ENCODE measurements around the gene SMARCC2.
A peak's percentile ranks its signal among the peaks of the same experiment; 100 is the strongest.

The SMARCC2 gene

DNA sequence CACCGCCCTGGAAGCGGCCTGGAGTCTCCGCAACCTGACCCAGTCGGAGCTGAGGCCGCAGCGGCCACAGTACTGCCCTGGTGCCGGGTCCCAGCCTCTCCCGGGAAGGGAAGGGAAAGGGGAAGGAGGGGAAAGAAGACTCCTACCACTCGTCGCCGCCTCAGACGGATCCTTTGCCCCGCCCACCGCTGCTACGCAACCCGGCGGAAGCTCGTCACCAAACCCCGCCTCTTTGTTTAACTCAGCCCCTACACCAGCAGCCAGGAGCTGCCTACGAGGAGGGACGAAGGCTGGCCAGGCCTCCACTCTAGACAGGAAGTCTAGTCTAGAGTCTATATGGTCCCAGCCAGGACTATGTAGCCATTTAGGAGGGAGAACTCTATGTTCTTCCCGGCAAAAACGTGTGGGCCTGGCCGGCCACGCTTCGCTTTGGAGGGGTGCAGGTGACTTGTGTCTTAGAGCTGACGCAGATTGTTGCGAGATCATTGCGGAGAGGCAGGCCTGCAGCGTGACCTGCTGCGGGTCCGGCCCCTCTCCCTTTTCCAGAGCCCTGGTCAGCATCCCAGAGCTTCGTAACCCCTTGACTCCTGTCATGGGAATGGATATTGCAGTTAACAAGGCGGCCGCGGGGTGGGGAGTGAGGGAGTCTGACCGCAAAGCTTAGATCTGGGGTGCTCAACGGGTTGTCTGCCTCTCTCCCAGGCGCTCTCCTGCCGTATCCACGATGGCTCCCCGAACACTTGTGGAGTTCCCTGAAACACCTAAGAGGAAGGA, 32.7 kb upstream of the SMARCC2 start, which contains the start of gene RNF41 (continued):
- no peak for TF ChIP-seq KLF7 (tag by site-specific recombination; IDR thresholded peaks at IDR 0.05; ENCODE audit: borderline replicate concordance)
- TF ChIP-seq ZNF416 (tag by site-specific recombination; IDR thresholded peaks at IDR 0.05) = no peak
- TF ChIP-seq, protein P1, sequence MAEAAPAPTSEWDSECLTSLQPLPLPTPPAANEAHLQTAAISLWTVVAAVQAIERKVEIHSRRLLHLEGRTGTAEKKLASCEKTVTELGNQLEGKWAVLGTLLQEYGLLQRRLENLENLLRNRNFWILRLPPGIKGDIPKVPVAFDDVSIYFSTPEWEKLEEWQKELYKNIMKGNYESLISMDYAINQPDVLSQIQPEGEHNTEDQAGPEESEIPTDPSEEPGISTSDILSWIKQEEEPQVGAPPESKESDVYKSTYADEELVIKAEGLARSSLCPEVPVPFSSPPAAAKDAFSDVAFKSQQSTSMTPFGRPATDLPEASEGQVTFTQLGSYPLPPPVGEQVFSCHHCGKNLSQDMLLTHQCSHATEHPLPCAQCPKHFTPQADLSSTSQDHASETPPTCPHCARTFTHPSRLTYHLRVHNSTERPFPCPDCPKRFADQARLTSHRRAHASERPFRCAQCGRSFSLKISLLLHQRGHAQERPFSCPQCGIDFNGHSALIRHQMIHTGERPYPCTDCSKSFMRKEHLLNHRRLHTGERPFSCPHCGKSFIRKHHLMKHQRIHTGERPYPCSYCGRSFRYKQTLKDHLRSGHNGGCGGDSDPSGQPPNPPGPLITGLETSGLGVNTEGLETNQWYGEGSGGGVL (tag by site-specific recombination; IDR thresholded peaks at IDR 0.05) = peak; percentile 16; the same call in 1 of the 2 replicates
- TF ChIP-seq SP3 (tag by site-specific recombination; IDR thresholded peaks at IDR 0.05) = peak; percentile 87
- TF ChIP-seq, protein P2, sequence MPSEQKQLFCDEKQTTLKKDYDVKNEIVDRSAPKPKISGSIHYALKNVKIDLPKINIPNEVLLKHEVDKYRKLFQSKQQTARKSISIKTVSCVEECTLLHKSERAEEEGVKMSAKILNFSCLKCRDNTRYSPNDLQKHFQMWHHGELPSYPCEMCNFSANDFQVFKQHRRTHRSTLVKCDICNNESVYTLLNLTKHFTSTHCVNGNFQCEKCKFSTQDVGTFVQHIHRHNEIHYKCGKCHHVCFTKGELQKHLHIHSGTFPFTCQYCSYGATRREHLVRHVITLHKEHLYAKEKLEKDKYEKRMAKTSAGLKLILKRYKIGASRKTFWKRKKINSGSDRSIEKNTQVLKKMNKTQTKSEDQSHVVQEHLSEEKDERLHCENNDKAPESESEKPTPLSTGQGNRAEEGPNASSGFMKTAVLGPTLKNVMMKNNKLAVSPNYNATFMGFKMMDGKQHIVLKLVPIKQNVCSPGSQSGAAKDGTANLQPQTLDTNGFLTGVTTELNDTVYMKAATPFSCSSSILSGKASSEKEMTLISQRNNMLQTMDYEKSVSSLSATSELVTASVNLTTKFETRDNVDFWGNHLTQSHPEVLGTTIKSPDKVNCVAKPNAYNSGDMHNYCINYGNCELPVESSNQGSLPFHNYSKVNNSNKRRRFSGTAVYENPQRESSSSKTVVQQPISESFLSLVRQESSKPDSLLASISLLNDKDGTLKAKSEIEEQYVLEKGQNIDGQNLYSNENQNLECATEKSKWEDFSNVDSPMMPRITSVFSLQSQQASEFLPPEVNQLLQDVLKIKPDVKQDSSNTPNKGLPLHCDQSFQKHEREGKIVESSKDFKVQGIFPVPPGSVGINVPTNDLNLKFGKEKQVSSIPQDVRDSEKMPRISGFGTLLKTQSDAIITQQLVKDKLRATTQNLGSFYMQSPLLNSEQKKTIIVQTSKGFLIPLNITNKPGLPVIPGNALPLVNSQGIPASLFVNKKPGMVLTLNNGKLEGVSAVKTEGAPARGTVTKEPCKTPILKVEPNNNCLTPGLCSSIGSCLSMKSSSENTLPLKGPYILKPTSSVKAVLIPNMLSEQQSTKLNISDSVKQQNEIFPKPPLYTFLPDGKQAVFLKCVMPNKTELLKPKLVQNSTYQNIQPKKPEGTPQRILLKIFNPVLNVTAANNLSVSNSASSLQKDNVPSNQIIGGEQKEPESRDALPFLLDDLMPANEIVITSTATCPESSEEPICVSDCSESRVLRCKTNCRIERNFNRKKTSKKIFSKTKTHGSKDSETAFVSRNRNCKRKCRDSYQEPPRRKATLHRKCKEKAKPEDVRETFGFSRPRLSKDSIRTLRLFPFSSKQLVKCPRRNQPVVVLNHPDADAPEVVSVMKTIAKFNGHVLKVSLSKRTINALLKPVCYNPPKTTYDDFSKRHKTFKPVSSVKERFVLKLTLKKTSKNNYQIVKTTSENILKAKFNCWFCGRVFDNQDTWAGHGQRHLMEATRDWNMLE (tag by site-specific recombination; conservative IDR thresholded peaks at IDR 0.05; ENCODE audit: low read depth) = peak; percentile 41
- peak; percentile 89 for TF ChIP-seq ZBTB20 (tag by site-specific recombination; IDR thresholded peaks at IDR 0.05)
- TF ChIP-seq, protein P3, sequence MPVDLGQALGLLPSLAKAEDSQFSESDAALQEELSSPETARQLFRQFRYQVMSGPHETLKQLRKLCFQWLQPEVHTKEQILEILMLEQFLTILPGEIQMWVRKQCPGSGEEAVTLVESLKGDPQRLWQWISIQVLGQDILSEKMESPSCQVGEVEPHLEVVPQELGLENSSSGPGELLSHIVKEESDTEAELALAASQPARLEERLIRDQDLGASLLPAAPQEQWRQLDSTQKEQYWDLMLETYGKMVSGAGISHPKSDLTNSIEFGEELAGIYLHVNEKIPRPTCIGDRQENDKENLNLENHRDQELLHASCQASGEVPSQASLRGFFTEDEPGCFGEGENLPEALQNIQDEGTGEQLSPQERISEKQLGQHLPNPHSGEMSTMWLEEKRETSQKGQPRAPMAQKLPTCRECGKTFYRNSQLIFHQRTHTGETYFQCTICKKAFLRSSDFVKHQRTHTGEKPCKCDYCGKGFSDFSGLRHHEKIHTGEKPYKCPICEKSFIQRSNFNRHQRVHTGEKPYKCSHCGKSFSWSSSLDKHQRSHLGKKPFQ (tag by site-specific recombination; IDR thresholded peaks at IDR 0.05) = no peak
- peak; percentile 99 for TF ChIP-seq IKZF3 (tag by site-specific recombination; IDR thresholded peaks at IDR 0.05)
- no peak for TF ChIP-seq ZNF701 (tag by site-specific recombination; IDR thresholded peaks at IDR 0.05)
- TF ChIP-seq KLF16 (tag by site-specific recombination; IDR thresholded peaks at IDR 0.05) = no peak; the same call in 1 of the 2 replicates
- peak; percentile 40; the same call in 1 of the 2 replicates for TF ChIP-seq ZBTB48 (tag by site-specific recombination; IDR thresholded peaks at IDR 0.05)
- TF ChIP-seq ZNF76 (tag by site-specific recombination; IDR thresholded peaks at IDR 0.05; ENCODE audit: borderline replicate concordance, low read depth) = no peak
- TF ChIP-seq, protein P4, sequence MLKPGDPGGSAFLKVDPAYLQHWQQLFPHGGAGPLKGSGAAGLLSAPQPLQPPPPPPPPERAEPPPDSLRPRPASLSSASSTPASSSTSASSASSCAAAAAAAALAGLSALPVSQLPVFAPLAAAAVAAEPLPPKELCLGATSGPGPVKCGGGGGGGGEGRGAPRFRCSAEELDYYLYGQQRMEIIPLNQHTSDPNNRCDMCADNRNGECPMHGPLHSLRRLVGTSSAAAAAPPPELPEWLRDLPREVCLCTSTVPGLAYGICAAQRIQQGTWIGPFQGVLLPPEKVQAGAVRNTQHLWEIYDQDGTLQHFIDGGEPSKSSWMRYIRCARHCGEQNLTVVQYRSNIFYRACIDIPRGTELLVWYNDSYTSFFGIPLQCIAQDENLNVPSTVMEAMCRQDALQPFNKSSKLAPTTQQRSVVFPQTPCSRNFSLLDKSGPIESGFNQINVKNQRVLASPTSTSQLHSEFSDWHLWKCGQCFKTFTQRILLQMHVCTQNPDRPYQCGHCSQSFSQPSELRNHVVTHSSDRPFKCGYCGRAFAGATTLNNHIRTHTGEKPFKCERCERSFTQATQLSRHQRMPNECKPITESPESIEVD (tag by site-specific recombination; IDR thresholded peaks at IDR 0.05) = no peak
- TF ChIP-seq ZNF23 (tag by site-specific recombination; IDR thresholded peaks at IDR 0.05; ENCODE audit: borderline replicate concordance) = no peak
- no peak for TF ChIP-seq ZNF404 (tag by site-specific recombination; IDR thresholded peaks at IDR 0.05)
- TF ChIP-seq, protein P5, sequence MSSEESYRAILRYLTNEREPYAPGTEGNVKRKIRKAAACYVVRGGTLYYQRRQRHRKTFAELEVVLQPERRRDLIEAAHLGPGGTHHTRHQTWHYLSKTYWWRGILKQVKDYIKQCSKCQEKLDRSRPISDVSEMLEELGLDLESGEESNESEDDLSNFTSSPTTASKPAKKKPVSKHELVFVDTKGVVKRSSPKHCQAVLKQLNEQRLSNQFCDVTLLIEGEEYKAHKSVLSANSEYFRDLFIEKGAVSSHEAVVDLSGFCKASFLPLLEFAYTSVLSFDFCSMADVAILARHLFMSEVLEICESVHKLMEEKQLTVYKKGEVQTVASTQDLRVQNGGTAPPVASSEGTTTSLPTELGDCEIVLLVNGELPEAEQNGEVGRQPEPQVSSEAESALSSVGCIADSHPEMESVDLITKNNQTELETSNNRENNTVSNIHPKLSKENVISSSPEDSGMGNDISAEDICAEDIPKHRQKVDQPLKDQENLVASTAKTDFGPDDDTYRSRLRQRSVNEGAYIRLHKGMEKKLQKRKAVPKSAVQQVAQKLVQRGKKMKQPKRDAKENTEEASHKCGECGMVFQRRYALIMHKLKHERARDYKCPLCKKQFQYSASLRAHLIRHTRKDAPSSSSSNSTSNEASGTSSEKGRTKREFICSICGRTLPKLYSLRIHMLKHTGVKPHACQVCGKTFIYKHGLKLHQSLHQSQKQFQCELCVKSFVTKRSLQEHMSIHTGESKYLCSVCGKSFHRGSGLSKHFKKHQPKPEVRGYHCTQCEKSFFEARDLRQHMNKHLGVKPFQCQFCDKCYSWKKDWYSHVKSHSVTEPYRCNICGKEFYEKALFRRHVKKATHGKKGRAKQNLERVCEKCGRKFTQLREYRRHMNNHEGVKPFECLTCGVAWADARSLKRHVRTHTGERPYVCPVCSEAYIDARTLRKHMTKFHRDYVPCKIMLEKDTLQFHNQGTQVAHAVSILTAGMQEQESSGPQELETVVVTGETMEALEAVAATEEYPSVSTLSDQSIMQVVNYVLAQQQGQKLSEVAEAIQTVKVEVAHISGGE (tag by site-specific recombination; conservative IDR thresholded peaks at IDR 0.05; ENCODE audit: low read depth) = peak; percentile 78
- peak; percentile 98 for TF ChIP-seq SP2 (tag by site-specific recombination; IDR thresholded peaks at IDR 0.05)
- no peak for TF ChIP-seq ZNF830 (tag by site-specific recombination; IDR thresholded peaks at IDR 0.05; ENCODE audit: low read depth)
- peak; percentile 40 for TF ChIP-seq ZNF660 (tag by site-specific recombination; IDR thresholded peaks at IDR 0.05)
- TF ChIP-seq YY1 (tag by site-specific recombination; IDR thresholded peaks at IDR 0.05) = no peak
- peak; percentile 50 for TF ChIP-seq ZBTB17 (tag by site-specific recombination; IDR thresholded peaks at IDR 0.05)

All from HEK293 (cell line).